Heart left ventricle (tissue), 16 donors: ENCODE results near the gene MLLT3. TPM values are rescaled to one million over a fixed set of nuclear protein-coding genes. Genes with fewer than 3 reads are reported as not detected.
A peak's percentile ranks its signal among the peaks of the same experiment; 100 is the strongest.

ENCODE experiments used
- ATAC-seq, 4 donors: fragments of 200-7000 bp; cut with Tn5 transposase; one replicate each; pipeline ENCODE4 v1.9.1; 2020 to 2022; ENCODE audit warnings: moderate library complexity in 4 of 4, mild to moderate bottlenecking in 3 of 4, moderate number of reproducible peaks in 1 of 4
- DNase-seq, 5 donors: peaks; one replicate each; pipeline ENCODE4 v3.0.0-alpha.2; 2020
- H3K27ac ChIP-seq, 12 donors: fragments of 200-600 bp; sonication (generic) in 4 of 12; one replicate each; pipeline versions ENCODE4 v1.5.0 to v1.8.0; 2016 to 2022; ENCODE audit warnings: mild to moderate bottlenecking in 2 of 12
- H3K27me3 ChIP-seq, 9 donors: fragments of 200-600 bp; sonication (generic) in 2 of 9; one replicate each; pipeline versions ENCODE4 v1.5.1 to v1.8.0; 2016 to 2022; ENCODE audit warnings: mild to moderate bottlenecking in 3 of 9
- H3K36me3 ChIP-seq, 9 donors: fragments of 200-600 bp; sonication (generic) in 2 of 9; one replicate each; pipeline versions ENCODE4 v1.5.0 to v1.8.0; 2018 to 2022; ENCODE audit warnings: mild to moderate bottlenecking in 2 of 9
- H3K4me1 ChIP-seq, 12 donors: fragments of 200-600 bp; sonication (generic) in 4 of 12; one replicate each; pipeline versions ENCODE4 v1.5.0 to v1.8.0; 2016 to 2022; ENCODE audit warnings: mild to moderate bottlenecking in 3 of 12
- H3K4me3 ChIP-seq, 12 donors: fragments of 200-600 bp; sonication (generic) in 4 of 12; one replicate each; pipeline versions ENCODE4 v1.5.0 to v1.8.0; 2017 to 2022; ENCODE audit warnings: mild to moderate bottlenecking in 9 of 12, moderate library complexity in 4 of 12
- H3K9me3 ChIP-seq, 12 donors: fragments of 200-600 bp; sonication (generic) in 4 of 12; one replicate each; pipeline versions ENCODE4 v1.5.0 to v1.8.0; 2016 to 2022; ENCODE audit warnings: mild to moderate bottlenecking in 1 of 12
- POLR2A ChIP-seq, 2 donors: fragments of 450-650 bp; IDR thresholded peaks; one replicate each; pipeline ENCODE4 v1.6.1; 2017; ENCODE audit warnings: antibody characterized with exemption in 2 of 2, mild to moderate bottlenecking in 2 of 2, moderate library complexity in 2 of 2
- WGBS, 4 donors: extraction: QIAGEN DNeasy Blood & Tissue Kit in 2 of 4; methylation state at CpG; one replicate each; pipeline versions ENCODE4 v1.1.5 to v1.1.7; 2013 to 2018; 5-methylcytosine and 5-hydroxymethylcytosine counted together
- intact Hi-C, 10 donors: fragments of 100-400 bp; cut with DNase I; formaldehyde crosslinking; loops; one replicate each; pipeline versions ENCODE4 v1.11.1 to v1.14.2; 2022
- polyA plus RNA-seq, 2 donors: library from polyadenylated mRNA; stranded (reverse); fragments of 200-250 nt; gene quantifications; one replicate each; pipeline ENCODE4 v1.2.3, GENCODE V29; 2013
- total RNA-seq, 9 donors: library from RNA; depleted of rRNA in 2 of 9; stranded (reverse); fragments of >200 nt in 2 of 9; fragmentation: NEBNext Ultra II Directional in 3 of 9; extraction: Animal tissue kit (Norgen Biotek cat#: 25700) in 3 of 9; gene quantifications; one replicate each; pipeline versions ENCODE4 v1.1.0 to v1.2.4, GENCODE V29; 2016 to 2023
- TF ChIP-seq, protein P1 (sequence below), 12 donors: fragments of 200-600 bp; sonication (generic) in 4 of 12; IDR thresholded peaks; one replicate each; pipeline versions ENCODE4 v1.5.0 to v1.8.0; 2018 to 2022; ENCODE audit warnings: antibody characterized with exemption in 12 of 12, mild to moderate bottlenecking in 5 of 12
- donor health status: ischemic (EF 13 %, LVEDD 7.1; RV severe dilation, severe dysfunction).
- donor health status: healthy with polysubstance abuse.
- donor health status: DM: no; HTN: yes; CAD: no.
- donor health status: DM: no; HTN: no; CAD: no.
- donor health status: ischemic (EF 25% LVEDD 6.9; RV normal size, moderate dysfunction).
- donor health status: ischemic (EF 25% LVEDD 5.7; RV mildly dilated, moderate dysfunction).
- donor health status: healthy.
- donor health status: DM: yes; HTN: yes; CAD: no.
- donor health status: ischemic (EF 35%, LVEDD 5.7; RV mildly dilated, moderate dysfunction).
- donor health status: nonischemic (EF 11% LVEDD 7.7; RV severe dilation, severe dysfunction).
- donor health status: DM: yes; HTN: yes; CAD: no.
- donor health status: PGD.
- donor health status: ischemic (EF 29% LVEDD 5.4; RV normal size, mild dysfunction).
- donor health status: nonischemic (EF 23%, LVEDD 6.1; RV moderate dilation, normal function).

Gene MLLT3
- total and polyA plus RNA-seq, 11 donors = 7.5 to 21.0 (median 15.3) TPM

DNA sequence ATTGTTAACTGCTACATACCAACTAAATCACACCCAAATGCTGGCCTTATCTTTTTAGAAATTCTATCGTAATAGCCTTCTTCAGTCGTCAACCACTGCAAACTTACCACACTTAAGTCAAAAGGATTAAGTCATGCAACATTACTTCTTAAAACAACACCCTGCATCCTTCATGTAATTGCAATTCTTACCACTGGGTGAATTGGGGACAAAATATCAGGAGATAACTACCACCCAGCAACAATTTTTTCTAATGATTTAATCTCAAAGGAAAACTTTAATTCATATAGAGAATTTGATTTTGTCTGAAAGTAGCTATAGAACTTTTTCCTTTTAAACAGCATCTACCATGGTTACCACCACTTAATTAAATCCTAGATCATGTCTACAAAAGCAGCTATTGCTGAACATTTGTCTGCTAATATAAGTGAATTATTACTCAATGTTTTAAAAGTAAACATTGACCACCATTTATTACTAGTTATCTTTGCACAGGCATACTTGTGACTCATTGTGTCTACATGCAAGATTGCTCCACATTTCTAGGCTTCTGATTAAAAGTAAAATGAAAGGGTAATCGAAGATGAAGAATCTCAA is 10.5 kb downstream of the MLLT3 start:
- peaks cover 0 to 40% (median 11%) of the 10 kb centered on the region in 12 donors for H3K4me1 ChIP-seq
- TF ChIP-seq POLR2A (IDR thresholded peaks at IDR 0.05) = no peak
- TF ChIP-seq, protein P1, sequence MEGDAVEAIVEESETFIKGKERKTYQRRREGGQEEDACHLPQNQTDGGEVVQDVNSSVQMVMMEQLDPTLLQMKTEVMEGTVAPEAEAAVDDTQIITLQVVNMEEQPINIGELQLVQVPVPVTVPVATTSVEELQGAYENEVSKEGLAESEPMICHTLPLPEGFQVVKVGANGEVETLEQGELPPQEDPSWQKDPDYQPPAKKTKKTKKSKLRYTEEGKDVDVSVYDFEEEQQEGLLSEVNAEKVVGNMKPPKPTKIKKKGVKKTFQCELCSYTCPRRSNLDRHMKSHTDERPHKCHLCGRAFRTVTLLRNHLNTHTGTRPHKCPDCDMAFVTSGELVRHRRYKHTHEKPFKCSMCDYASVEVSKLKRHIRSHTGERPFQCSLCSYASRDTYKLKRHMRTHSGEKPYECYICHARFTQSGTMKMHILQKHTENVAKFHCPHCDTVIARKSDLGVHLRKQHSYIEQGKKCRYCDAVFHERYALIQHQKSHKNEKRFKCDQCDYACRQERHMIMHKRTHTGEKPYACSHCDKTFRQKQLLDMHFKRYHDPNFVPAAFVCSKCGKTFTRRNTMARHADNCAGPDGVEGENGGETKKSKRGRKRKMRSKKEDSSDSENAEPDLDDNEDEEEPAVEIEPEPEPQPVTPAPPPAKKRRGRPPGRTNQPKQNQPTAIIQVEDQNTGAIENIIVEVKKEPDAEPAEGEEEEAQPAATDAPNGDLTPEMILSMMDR (IDR thresholded peaks at IDR 0.05) = peak in 11 of 12 donors; percentile 9 to 60 (median 38)
- H3K27me3 ChIP-seq = no peaks in the 10 kb centered on the region
- H3K4me3 ChIP-seq = no peak overlapping the region
- DNase-seq (no peak), ATAC-seq (peak in 2 of 4 donors; percentile 44 to 82)
- intact Hi-C loops = loop anchor here in 2 of 10 donors (10.0 kb wide), 1 partner anchor 57 kb away; no protein-coding TSS in a partner anchor
- peak overlapping the region in 2 of 12 donors; percentile 15 for H3K27ac ChIP-seq
- H3K9me3 ChIP-seq = no peaks in the 10 kb centered on the region
- no peaks in the 10 kb centered on the region for H3K36me3 ChIP-seq
- WGBS, 4 donors = 59 to 76% (median 71%) methylated on average over 3 of the region's 3 CpGs

DNA sequence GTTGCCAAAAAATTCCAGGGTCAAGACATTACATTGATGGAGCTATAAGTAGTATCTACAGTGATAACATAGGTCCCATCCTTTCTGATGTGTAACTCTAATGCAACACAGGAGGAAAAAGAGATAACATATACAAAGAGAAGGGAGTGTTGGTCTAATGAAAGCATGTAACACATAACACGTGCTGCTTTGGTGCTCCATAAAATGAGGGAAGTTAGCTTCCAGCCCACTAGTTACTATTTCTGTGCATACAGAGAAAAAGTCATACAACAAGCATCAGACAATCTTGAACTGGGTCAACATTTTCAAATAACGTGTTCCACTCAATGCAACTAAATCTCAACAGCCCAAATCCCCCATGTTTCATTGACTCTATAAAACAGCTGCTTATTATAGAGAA is 11.7 kb downstream of the MLLT3 start:
- H3K4me3 ChIP-seq = no peak overlapping the region
- no peaks in the 10 kb centered on the region for H3K36me3 ChIP-seq
- no peak overlapping the region for H3K27ac ChIP-seq
- 56 to 74% (median 68%) methylated on average over 2 of the region's 2 CpGs for WGBS, 4 donors
- H3K4me1 ChIP-seq = peaks cover 0 to 48% (median 15%) of the 10 kb centered on the region in 12 donors
- ATAC-seq (no peak), DNase-seq (no peak)
- H3K9me3 ChIP-seq = no peaks in the 10 kb centered on the region
- TF ChIP-seq POLR2A (IDR thresholded peaks at IDR 0.05) = no peak
- TF ChIP-seq, protein P1 (IDR thresholded peaks at IDR 0.05) = no peak
- intact Hi-C loops = loop anchor here in 2 of 10 donors (10.0 kb wide), 1 partner anchor 56 kb away; no protein-coding TSS in a partner anchor
- H3K27me3 ChIP-seq = no peaks in the 10 kb centered on the region

DNA sequence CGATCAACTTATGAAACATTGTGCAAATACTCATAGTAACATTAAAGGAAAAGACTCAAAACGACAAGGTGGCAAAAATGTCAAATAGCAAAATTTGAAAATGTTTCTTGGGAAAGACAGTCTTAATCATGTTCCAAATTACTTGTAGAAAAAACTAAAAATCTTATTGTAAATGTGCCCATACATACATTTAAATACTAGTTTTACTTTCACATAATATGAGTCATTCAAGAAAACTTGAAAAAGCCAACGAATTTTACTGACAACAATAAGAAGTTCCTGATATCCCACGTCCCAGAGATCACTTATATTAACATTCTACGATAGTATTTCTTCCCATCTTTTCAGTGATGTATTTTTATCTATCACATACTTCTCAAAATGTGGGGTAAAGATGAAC is 13.7 kb downstream of the MLLT3 start:
- no peaks in the 10 kb centered on the region for H3K9me3 ChIP-seq
- ATAC-seq (no peak), DNase-seq (no peak)
- TF ChIP-seq, protein P1 (IDR thresholded peaks at IDR 0.05) = no peak
- no peak for TF ChIP-seq POLR2A (IDR thresholded peaks at IDR 0.05)
- H3K4me3 ChIP-seq = no peak overlapping the region
- intact Hi-C loops = no loop called here
- H3K36me3 ChIP-seq = no peaks in the 10 kb centered on the region
- peaks cover 0 to 65% (median 24%) of the 10 kb centered on the region in 12 donors for H3K4me1 ChIP-seq
- H3K27ac ChIP-seq = no peak overlapping the region
- no peaks in the 10 kb centered on the region for H3K27me3 ChIP-seq
- 85 to 89% (median 87%) methylated on average over 5 of the region's 5 CpGs for WGBS, 4 donors

DNA sequence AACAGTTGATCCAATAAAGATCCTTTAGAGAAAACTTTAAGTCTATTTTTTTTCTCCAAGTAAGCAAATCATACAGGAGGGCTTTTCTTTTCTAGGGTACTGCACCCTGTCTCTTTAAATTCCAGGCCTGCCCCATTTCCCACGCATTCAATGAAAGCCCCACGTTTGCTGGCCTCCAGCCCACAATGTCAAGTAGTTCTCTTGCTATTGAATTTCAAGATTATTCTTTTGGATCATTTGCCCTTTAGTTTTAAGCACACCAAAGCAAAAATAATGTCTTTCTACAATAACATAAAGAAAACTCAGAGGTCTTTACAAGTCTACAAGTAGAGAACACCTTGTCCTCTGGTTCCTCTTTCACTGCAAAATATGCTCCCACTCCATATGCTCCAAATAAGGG is 15.6 kb downstream of the MLLT3 start:
- Histone ChIP-seq H3K9me3 (no peaks in the 10 kb centered on the region), H3K4me1 (peaks cover 0 to 68% (median 34%) of the 10 kb centered on the region in 12 donors), H3K27ac (peak overlapping the region in 1 of 12 donors; percentile 58), H3K36me3 (no peaks in the 10 kb centered on the region), H3K27me3 (no peaks in the 10 kb centered on the region), H3K4me3 (no peak overlapping the region)
- 7 to 9% (median 8%) methylated on average over 2 of the region's 2 CpGs for WGBS, 4 donors
- peak in 2 of 4 donors; percentile 34 to 52 for ATAC-seq
- TF ChIP-seq, protein P1 (IDR thresholded peaks at IDR 0.05) = no peak
- intact Hi-C loops = no loop called here
- DNase-seq = peak; percentile 16 to 42 (median 34)
